Natural killer cell (primary cell): Measurements from ENCODE around the gene KY. TPM values are rescaled to one million over a fixed set of nuclear protein-coding genes. Genes with fewer than 3 reads are reported as not detected.

Experiments
- ATAC-seq, 3 donors: fragments of 150-1000 bp in 2 of 3; fragments of 200-7000 bp in 1 of 3; cut with Tn5 transposase; 1 replicate in 1 of 3; 2 replicates in 2 of 3; pipeline ENCODE4 v1.10.0; 2021; ENCODE audit warnings: mild to moderate bottlenecking in 2 of 3, moderate library complexity in 2 of 3
- DNase-seq, 2 donors: peaks; one replicate each; pipeline versions ENCODE4 v3.0.0 to v3.0.0-alpha.2; 2013 to 2021; ENCODE audit warnings: mixed read lengths in 1 of 2
- H3K27ac ChIP-seq: one replicate; pipeline ENCODE4 v1.5.1; 2013; ENCODE audit warnings: mild to moderate bottlenecking, low read length
- H3K27me3 ChIP-seq: one replicate; pipeline ENCODE4 v1.6.1; 2013; ENCODE audit warnings: low read length; ENCODE audit not compliant: control insufficient read depth, insufficient read depth
- H3K36me3 ChIP-seq: one replicate; pipeline ENCODE4 v1.6.1; 2013; ENCODE audit warnings: low read length; ENCODE audit not compliant: control insufficient read depth, insufficient read depth
- H3K4me1 ChIP-seq: one replicate; pipeline ENCODE4 v1.6.1; 2013; ENCODE audit warnings: low read length; ENCODE audit not compliant: control insufficient read depth, insufficient read depth
- H3K4me3 ChIP-seq: one replicate; pipeline ENCODE4 v1.5.1; 2013; ENCODE audit warnings: low read length
- H3K9me3 ChIP-seq: one replicate; pipeline ENCODE4 v1.6.1; 2013; ENCODE audit warnings: low read length; ENCODE audit not compliant: control insufficient read depth, insufficient read depth
- H3K27ac Mint-ChIP-seq, 2 donors: one replicate each; pipeline ENCODE4 v1.8.0; 2022; ENCODE audit warnings: mild to moderate bottlenecking in 2 of 2, mixed read lengths in 2 of 2, moderate library complexity in 1 of 2
- H3K27me3 Mint-ChIP-seq, 2 donors: one replicate each; pipeline ENCODE4 v1.8.0; 2022; ENCODE audit warnings: low read depth in 2 of 2, mixed read lengths in 2 of 2
- H3K36me3 Mint-ChIP-seq: one replicate; pipeline ENCODE4 v1.8.0; 2022; ENCODE audit warnings: mixed read lengths
- H3K4me1 Mint-ChIP-seq, 2 donors: one replicate each; pipeline ENCODE4 v1.8.0; 2022; ENCODE audit warnings: mixed read lengths in 2 of 2
- H3K4me3 Mint-ChIP-seq: one replicate; pipeline ENCODE4 v1.8.0; 2022; ENCODE audit warnings: mild to moderate bottlenecking, moderate library complexity, mixed read lengths
- H3K9me3 Mint-ChIP-seq, 2 donors: one replicate each; pipeline ENCODE4 v1.8.0; 2022; ENCODE audit warnings: mixed read lengths in 2 of 2
- WGBS: methylation state at CpG from one replicate; pipeline ENCODE4 v1.1.7; 2013; ENCODE audit warnings: missing lambda C conversion rate; ENCODE audit not compliant: insufficient coverage; 5-methylcytosine and 5-hydroxymethylcytosine counted together
- intact Hi-C: fragments of 100-400 bp; cut with micrococcal nuclease; formaldehyde crosslinking; loops from one replicate; pipeline ENCODE4 v1.14.2; 2022
- total RNA-seq, 4 donors: library from RNA; stranded (reverse); fragments of 120-200 nt in 1 of 4; gene quantifications; one replicate each; pipeline versions ENCODE4 v1.2.3 to v1.2.4, GENCODE V29; 2013 to 2022
- TF ChIP-seq, protein P1 (sequence below): fragments of 200-600 bp; IDR thresholded peaks from one replicate; pipeline ENCODE4 v1.8.0; 2022; ENCODE audit warnings: antibody characterized with exemption

Gene KY
- total RNA-seq, 3 donors from 2014 or later (not counting 1 experiment from before 2014, with no cell fraction given): 0.15 TPM; not detected in 2

GRCh38 chr3:134640378-134640777 is 10.4 kb downstream of the KY start:
- Histone ChIP-seq H3K27me3 (no peaks in the 10 kb centered on the region), H3K4me1 (no peaks in the 10 kb centered on the region), H3K36me3 (no peaks in the 10 kb centered on the region), H3K27ac (no peak overlapping the region), H3K4me3 (no peak overlapping the region), H3K9me3 (no peaks in the 10 kb centered on the region)
- Mint-ChIP-seq H3K27ac (no peak overlapping the region), H3K4me3 (no peak overlapping the region), H3K27me3 (peaks cover 0 to 2% of the 10 kb centered on the region in 2 donors), H3K36me3 (no peaks in the 10 kb centered on the region), H3K4me1 (no peaks in the 10 kb centered on the region), H3K9me3 (no peaks in the 10 kb centered on the region)
- 90% methylated on average over 5 of the region's 5 CpGs for WGBS
- DNase-seq: no peak
- intact Hi-C loops: no loop called here
- TF ChIP-seq, protein P1, sequence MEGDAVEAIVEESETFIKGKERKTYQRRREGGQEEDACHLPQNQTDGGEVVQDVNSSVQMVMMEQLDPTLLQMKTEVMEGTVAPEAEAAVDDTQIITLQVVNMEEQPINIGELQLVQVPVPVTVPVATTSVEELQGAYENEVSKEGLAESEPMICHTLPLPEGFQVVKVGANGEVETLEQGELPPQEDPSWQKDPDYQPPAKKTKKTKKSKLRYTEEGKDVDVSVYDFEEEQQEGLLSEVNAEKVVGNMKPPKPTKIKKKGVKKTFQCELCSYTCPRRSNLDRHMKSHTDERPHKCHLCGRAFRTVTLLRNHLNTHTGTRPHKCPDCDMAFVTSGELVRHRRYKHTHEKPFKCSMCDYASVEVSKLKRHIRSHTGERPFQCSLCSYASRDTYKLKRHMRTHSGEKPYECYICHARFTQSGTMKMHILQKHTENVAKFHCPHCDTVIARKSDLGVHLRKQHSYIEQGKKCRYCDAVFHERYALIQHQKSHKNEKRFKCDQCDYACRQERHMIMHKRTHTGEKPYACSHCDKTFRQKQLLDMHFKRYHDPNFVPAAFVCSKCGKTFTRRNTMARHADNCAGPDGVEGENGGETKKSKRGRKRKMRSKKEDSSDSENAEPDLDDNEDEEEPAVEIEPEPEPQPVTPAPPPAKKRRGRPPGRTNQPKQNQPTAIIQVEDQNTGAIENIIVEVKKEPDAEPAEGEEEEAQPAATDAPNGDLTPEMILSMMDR: no peak
- no peak for ATAC-seq

DNA sequence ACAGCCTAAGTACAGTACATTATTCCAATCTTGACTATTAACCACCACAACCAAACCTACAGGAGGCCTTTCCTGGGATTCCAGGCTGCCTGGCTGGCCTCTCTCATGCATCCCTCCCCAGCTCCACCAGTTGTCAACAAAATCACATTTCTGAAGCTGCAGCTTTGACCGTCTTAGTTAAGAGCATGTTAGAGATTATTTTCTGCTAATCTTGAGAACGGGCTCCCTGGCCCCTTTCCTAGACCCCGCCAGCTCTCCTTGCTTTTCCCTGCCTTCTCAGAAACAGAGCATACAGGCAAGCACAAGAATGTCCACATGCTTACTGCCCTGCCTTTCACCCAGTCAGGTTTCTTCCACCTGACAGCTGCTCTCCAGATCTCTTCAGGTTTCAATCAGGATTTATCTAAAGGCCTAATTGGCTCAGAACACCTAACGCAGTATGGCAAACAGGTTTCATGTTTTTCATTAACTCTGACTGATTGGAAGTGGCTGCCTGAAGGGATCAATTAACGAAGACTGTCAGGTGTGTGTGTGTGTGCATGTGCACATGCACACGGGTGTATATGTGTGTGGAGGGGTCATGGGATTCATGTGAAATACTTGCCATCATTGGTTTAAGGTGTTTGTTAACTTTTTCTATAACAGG is 12.3 kb downstream of the KY start:
- H3K27ac Mint-ChIP-seq: no peak overlapping the region
- intact Hi-C loops: no loop called here
- no peaks in the 10 kb centered on the region for H3K36me3 ChIP-seq
- ATAC-seq: no peak
- TF ChIP-seq, protein P1: no peak
- no peaks in the 10 kb centered on the region for H3K4me1 ChIP-seq
- 94% methylated on average over 6 of the region's 6 CpGs for WGBS
- H3K27me3 ChIP-seq: no peaks in the 10 kb centered on the region
- peaks cover 2 to 10% of the 10 kb centered on the region in 2 donors for H3K27me3 Mint-ChIP-seq
- no peak for DNase-seq
- H3K27ac ChIP-seq: no peak overlapping the region
- H3K4me1 Mint-ChIP-seq: no peaks in the 10 kb centered on the region
- H3K4me3 Mint-ChIP-seq: no peak overlapping the region
- H3K36me3 Mint-ChIP-seq: no peaks in the 10 kb centered on the region
- no peaks in the 10 kb centered on the region for H3K9me3 Mint-ChIP-seq
- no peaks in the 10 kb centered on the region for H3K9me3 ChIP-seq
- no peak overlapping the region for H3K4me3 ChIP-seq

GRCh38 chr3:134636406-134636805 is 14.4 kb downstream of the KY start:
- peaks cover 2 to 29% of the 10 kb centered on the region in 2 donors for H3K27me3 Mint-ChIP-seq
- H3K36me3 ChIP-seq: no peaks in the 10 kb centered on the region
- no peaks in the 10 kb centered on the region for H3K27me3 ChIP-seq
- no peak overlapping the region for H3K4me3 Mint-ChIP-seq
- WGBS: 100% methylated on average over 1 of the region's 1 CpG
- no peaks in the 10 kb centered on the region for H3K9me3 ChIP-seq
- peaks cover 15% of the 10 kb centered on the region for H3K36me3 Mint-ChIP-seq
- H3K4me3 ChIP-seq: no peak overlapping the region
- no peaks in the 10 kb centered on the region for H3K4me1 Mint-ChIP-seq
- intact Hi-C loops: no loop called here
- DNase-seq (no peak), ATAC-seq (no peak)
- H3K27ac ChIP-seq: no peak overlapping the region
- no peaks in the 10 kb centered on the region for H3K4me1 ChIP-seq
- TF ChIP-seq, protein P1: no peak
- H3K9me3 Mint-ChIP-seq: peaks cover 3% of the 10 kb centered on the region in 2 donors
- no peak overlapping the region for H3K27ac Mint-ChIP-seq

- TF ChIP-seq, protein P1: no peak
- no CpG with 5 or more reads among the region's 1 CpG for WGBS
- Mint-ChIP-seq H3K4me1 (peaks cover 14 to 16% of the 10 kb centered on the region in 2 donors), H3K27ac (no peak overlapping the region), H3K9me3 (peaks cover 7 to 11% of the 10 kb centered on the region in 2 donors), H3K36me3 (peaks cover 27% of the 10 kb centered on the region), H3K27me3 (peaks cover 3 to 38% of the 10 kb centered on the region in 2 donors), H3K4me3 (no peak overlapping the region)
- Histone ChIP-seq H3K9me3 (peaks cover 4% of the 10 kb centered on the region), H3K4me3 (no peak overlapping the region), H3K4me1 (peaks cover 8% of the 10 kb centered on the region), H3K27me3 (no peaks in the 10 kb centered on the region), H3K27ac (no peak overlapping the region), H3K36me3 (no peaks in the 10 kb centered on the region)
- no peak for DNase-seq
- ATAC-seq: no peak
- intact Hi-C loops: no loop called here
Observed at GRCh38 chr3:134630506-134630905, 20.3 kb downstream of the KY start.
